Hepatic stellate cell (primary cell): ENCODE measurements around the gene FLYWCH2.
"Not testable (repeated sequence)": the region's sequence is repeated elsewhere in the genome, so short reads cannot be mapped to it uniquely, and the experiment has no call there.

ENCODE experiments used
- DNase-seq: peaks from one replicate; pipeline ENCODE4 v3.0.0; 2011; ENCODE audit warnings: low spot score

Gene FLYWCH2

GRCh38 chr16:2938206-2938605, 55.2 kb downstream of the FLYWCH2 start:
- no peak for DNase-seq

- DNase-seq: no peak
Measured at GRCh38 chr16:2939968-2940367, 57.0 kb downstream of the FLYWCH2 start.

GRCh38 chr16:2942045-2942444, 59.0 kb downstream of the FLYWCH2 start:
- no peak for DNase-seq

GRCh38 chr16:2943716-2944115, 60.7 kb downstream of the FLYWCH2 start:
- not testable (repeated sequence) for DNase-seq

GRCh38 chr16:2946649-2947048, 63.6 kb downstream of the FLYWCH2 start:
- no peak for DNase-seq
